PC-3 (cell line): ENCODE results near the gene JADE2. TPM values are rescaled to one million over a fixed set of nuclear protein-coding genes. Genes with fewer than 3 reads are reported as not detected.
A peak's percentile ranks its signal among the peaks of the same experiment; 100 is the strongest.

Experiments used
- ATAC-seq: fragments of 200-7000 bp; cut with Tn5 transposase; 2 replicates; pipeline ENCODE4 v1.9.1; 2020; ENCODE audit warnings: mild to moderate bottlenecking, moderate library complexity
- BruUV-seq: library from RNA; stranded (reverse); fragments of 400-500 nt; replicated peaks from 2 replicates; lab custom pipeline; 2021; lab: Mats Ljungman, UMichigan
- CTCF ChIA-PET: fragments of 300-600 bp; sonication (Branson Sonifier 250); formaldehyde crosslinking; loops from one replicate; lab custom pipeline; 2022; ENCODE audit warnings: antibody characterized with exemption; lab: Charles Lee
- POLR2A ChIA-PET: fragments of 300-600 bp; sonication (Branson Sonifier 250); formaldehyde crosslinking; loops from one replicate; lab custom pipeline; 2022; ENCODE audit warnings: antibody characterized with exemption; ENCODE audit not compliant: unreplicated experiment; lab: Charles Lee
- DNase-seq: peaks from one replicate; pipeline ENCODE4 v3.0.0-alpha.2; 2015
- H2AFZ ChIP-seq: fragments of 300-600 bp; sonication (generic); 2 replicates; pipeline ENCODE4 v1.6.0; 2016; ENCODE audit warnings: antibody characterized with exemption, low read length
- H3F3A ChIP-seq: fragments of 300-600 bp; sonication (generic); one replicate; pipeline ENCODE4 v1.6.0; 2017; ENCODE audit warnings: antibody characterized with exemption, low read length, control low read depth, mild to moderate bottlenecking; ENCODE audit not compliant: unreplicated experiment
- H3K27ac ChIP-seq: fragments of 300-600 bp; sonication (generic); 2 replicates; pipeline ENCODE4 v1.5.1; 2016; ENCODE audit warnings: mild to moderate bottlenecking, low read length
- H3K27me3 ChIP-seq: fragments of 300-600 bp; sonication (generic); 2 replicates; pipeline ENCODE4 v1.6.1; 2016; ENCODE audit warnings: low read length, mixed read lengths
- H3K36me3 ChIP-seq: fragments of 300-600 bp; sonication (generic); 2 replicates; pipeline ENCODE4 v1.6.1; 2016; ENCODE audit warnings: low read depth, mixed run types, low read length, mixed read lengths
- H3K4me1 ChIP-seq: fragments of 300-600 bp; sonication (generic); 2 replicates; pipeline ENCODE4 v1.5.1; 2016; ENCODE audit warnings: low read length; ENCODE audit not compliant: insufficient read depth
- H3K4me2 ChIP-seq: fragments of 300-600 bp; sonication (generic); 2 replicates; pipeline ENCODE4 v1.6.0; 2016; ENCODE audit warnings: low read length
- H3K4me3 ChIP-seq: fragments of 300-600 bp; sonication (generic); 2 replicates; pipeline ENCODE4 v1.5.1; 2016; ENCODE audit warnings: mild to moderate bottlenecking, low read length, mixed read lengths
- H3K79me2 ChIP-seq: fragments of 300-600 bp; sonication (generic); 2 replicates; pipeline ENCODE4 v1.6.1; 2017; ENCODE audit warnings: low read length, mixed read lengths
- H3K9ac ChIP-seq: fragments of 300-600 bp; sonication (generic); 2 replicates; pipeline ENCODE4 v1.6.0; 2016; ENCODE audit warnings: mild to moderate bottlenecking, low read length
- H3K9me2 ChIP-seq: fragments of 300-600 bp; sonication (generic); replicated peaks from 2 replicates; pipeline ENCODE4 v1.6.1; 2016; ENCODE audit warnings: mixed run types, low read length, mixed read lengths
- H3K9me3 ChIP-seq: fragments of 300-600 bp; sonication (generic); 2 replicates; pipeline ENCODE4 v1.6.1; 2016; ENCODE audit warnings: low read length, mixed read lengths
- H4K20me1 ChIP-seq: fragments of 300-600 bp; sonication (generic); 2 replicates; pipeline ENCODE4 v1.6.1; 2016; ENCODE audit warnings: low read length, mixed read lengths
- EZH2 ChIP-seq: fragments of 300-600 bp; sonication (generic); IDR thresholded peaks from one replicate; pipeline ENCODE4 v1.6.1; 2017; ENCODE audit warnings: antibody characterized with exemption, mild to moderate bottlenecking, low read length; ENCODE audit not compliant: unreplicated experiment
- EZH2phosphoT487 ChIP-seq: fragments of 300-600 bp; sonication (generic); IDR thresholded peaks from 2 replicates; pipeline ENCODE4 v1.6.1; 2018; ENCODE audit warnings: mild to moderate bottlenecking, antibody characterized with exemption, low read length, borderline replicate concordance
- intact Hi-C: fragments of 100-400 bp; cut with micrococcal nuclease; formaldehyde crosslinking; loops from 2 replicates; pipeline ENCODE4 v1.9.0; 2023
- total RNA-seq: library from RNA; depleted of rRNA; stranded (reverse); fragments of >200 nt; gene quantifications from 2 replicates; pipeline ENCODE4 v1.2.3, GENCODE V29; 2014
- TF ChIP-seq, protein P1 (sequence below): fragments of 300-600 bp; sonication (generic); conservative IDR thresholded peaks from 2 replicates; pipeline ENCODE4 v1.5.1; 2017; ENCODE audit warnings: antibody characterized with exemption, low read depth, mild to moderate bottlenecking, low read length

The JADE2 gene
- total RNA-seq, 1 experiment from 2014 or later: 33.2 TPM

DNA sequence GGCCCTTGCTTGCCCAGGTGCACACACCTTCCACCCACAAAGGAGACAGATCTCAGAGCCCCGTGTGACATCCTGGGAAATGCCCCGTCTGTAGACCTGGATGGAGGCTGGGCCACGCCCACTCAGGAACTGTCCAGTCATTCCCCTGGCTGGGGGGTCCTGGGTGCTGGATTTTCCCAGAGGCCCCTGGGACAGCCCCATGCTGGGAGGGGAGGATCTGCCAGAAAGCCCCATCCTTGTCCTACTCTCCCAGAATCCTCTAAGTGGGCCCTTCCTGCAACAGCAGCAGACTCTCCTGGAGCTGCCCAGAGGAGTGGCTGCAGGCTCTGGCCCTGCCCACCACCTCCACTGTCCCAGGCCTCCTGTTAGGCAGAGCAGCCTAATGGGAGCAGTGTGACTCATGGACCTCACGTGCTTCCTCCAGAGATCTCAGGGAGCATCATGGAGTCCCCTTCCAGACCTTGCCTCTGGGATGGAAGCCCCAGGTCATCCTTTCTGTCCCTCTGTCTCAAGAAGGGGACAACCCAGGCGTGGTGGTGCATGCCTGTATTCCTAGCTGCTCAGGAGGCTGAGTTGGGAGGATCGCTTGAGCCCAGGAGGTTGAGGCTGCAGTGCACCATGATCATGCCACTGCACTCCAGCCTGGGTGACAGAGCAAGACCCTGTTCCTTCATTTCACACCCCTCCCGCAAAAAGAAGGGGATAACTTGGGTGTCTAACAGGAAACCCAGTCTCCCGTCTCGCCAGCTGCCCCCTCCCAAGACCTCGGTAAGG, 51.7 kb downstream of the JADE2 start:
- peak; percentile 34 for DNase-seq
- TF ChIP-seq EZH2phosphoT487: no peak
- TF ChIP-seq, protein P1, sequence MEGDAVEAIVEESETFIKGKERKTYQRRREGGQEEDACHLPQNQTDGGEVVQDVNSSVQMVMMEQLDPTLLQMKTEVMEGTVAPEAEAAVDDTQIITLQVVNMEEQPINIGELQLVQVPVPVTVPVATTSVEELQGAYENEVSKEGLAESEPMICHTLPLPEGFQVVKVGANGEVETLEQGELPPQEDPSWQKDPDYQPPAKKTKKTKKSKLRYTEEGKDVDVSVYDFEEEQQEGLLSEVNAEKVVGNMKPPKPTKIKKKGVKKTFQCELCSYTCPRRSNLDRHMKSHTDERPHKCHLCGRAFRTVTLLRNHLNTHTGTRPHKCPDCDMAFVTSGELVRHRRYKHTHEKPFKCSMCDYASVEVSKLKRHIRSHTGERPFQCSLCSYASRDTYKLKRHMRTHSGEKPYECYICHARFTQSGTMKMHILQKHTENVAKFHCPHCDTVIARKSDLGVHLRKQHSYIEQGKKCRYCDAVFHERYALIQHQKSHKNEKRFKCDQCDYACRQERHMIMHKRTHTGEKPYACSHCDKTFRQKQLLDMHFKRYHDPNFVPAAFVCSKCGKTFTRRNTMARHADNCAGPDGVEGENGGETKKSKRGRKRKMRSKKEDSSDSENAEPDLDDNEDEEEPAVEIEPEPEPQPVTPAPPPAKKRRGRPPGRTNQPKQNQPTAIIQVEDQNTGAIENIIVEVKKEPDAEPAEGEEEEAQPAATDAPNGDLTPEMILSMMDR: no peak
- TF ChIP-seq EZH2: no peak
- H3K36me3 ChIP-seq: peaks cover 14% of the 10 kb centered on the region; the same call in 1 of the 2 replicates
- no peaks in the 10 kb centered on the region for H3K9me2 ChIP-seq
- intact Hi-C loops: loop anchor here (2.0 kb wide), 1 partner anchor 48 kb away; no protein-coding TSS in a partner anchor
- no peaks in the 10 kb centered on the region for H4K20me1 ChIP-seq
- no peaks in the 10 kb centered on the region; the same call in 1 of the 2 replicates for H3K4me1 ChIP-seq
- no peaks in the 10 kb centered on the region for H3F3A ChIP-seq
- POLR2A ChIA-PET: no interaction called here
- H3K9me3 ChIP-seq: no peaks in the 10 kb centered on the region
- no peak overlapping the region for H3K4me2 ChIP-seq
- no TSS peak for BruUV-seq
- peak; percentile 91 for ATAC-seq
- H3K4me3 ChIP-seq: no peak overlapping the region
- H3K27me3 ChIP-seq: no peaks in the 10 kb centered on the region
- no peak overlapping the region for H2AFZ ChIP-seq
- no peak overlapping the region for H3K27ac ChIP-seq
- CTCF ChIA-PET: no interaction called here
- H3K9ac ChIP-seq: no peak overlapping the region
- H3K79me2 ChIP-seq: no peaks in the 10 kb centered on the region

DNA sequence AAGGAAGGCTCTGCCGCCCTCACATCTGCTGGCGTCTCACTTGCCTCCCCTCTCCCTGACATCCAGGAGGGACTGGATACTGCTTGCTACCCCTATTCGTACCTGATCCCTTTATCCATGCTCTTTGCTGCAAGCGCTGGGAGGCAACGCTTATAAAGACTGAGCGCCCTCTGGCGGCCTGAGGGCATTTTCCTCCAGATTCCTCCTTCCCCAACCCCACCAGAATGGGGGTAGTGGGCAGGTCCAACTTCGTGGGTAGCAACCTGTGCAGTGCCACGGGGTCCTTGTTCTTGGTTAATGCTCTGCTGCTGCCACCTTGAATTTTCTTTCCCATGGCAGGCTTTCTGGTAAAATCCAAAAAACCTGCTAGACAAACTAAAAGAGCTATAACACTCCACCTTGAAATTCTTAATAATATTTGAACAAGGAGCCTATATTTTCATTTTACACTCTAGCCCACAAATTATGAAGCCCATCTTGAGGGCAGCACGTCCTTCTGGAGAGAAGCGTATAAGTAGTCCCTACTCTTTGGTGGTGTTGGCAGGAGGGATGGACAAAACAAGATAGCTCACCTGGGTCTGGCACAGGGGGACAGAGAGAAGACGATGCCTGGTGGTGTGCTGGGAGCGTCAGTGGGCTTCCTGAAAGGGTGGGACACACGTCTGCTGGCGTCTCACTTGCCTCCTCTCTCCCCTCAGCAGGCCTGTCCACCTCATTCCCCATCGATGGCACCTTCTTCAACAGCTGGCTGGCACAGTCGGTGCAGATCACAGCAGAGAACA, 52.5 kb downstream of the JADE2 start:
- ATAC-seq (peak; percentile 68), DNase-seq (peak; percentile 80)
- H3K36me3 ChIP-seq: peaks cover 14% of the 10 kb centered on the region; the same call in 1 of the 2 replicates
- no peak overlapping the region for H3K27ac ChIP-seq
- H2AFZ ChIP-seq: no peak overlapping the region
- CTCF ChIA-PET: no interaction called here
- H3K4me2 ChIP-seq: no peak overlapping the region
- H3K9me2 ChIP-seq: no peaks in the 10 kb centered on the region
- no TSS peak for BruUV-seq
- H3K79me2 ChIP-seq: no peaks in the 10 kb centered on the region
- H3K9ac ChIP-seq: no peak overlapping the region
- no peaks in the 10 kb centered on the region for H4K20me1 ChIP-seq
- no peaks in the 10 kb centered on the region for H3K27me3 ChIP-seq
- POLR2A ChIA-PET: no interaction called here
- no peak overlapping the region for H3K4me3 ChIP-seq
- TF ChIP-seq EZH2phosphoT487 (no peak), EZH2 (no peak)
- TF ChIP-seq, protein P1: peak; percentile 84
- no peaks in the 10 kb centered on the region for H3F3A ChIP-seq
- no peaks in the 10 kb centered on the region; the same call in 1 of the 2 replicates for H3K4me1 ChIP-seq
- intact Hi-C loops: loop anchor here (2.0 kb wide), 1 partner anchor 49 kb away; no protein-coding TSS in a partner anchor
- H3K9me3 ChIP-seq: no peaks in the 10 kb centered on the region
